AG04449 (cell line): ENCODE results near the gene MPHOSPH9.
A peak's percentile ranks its signal among the peaks of the same experiment; 100 is the strongest.

Experiments used
- CTCF ChIA-PET: fragments of 350-600 bp; formaldehyde crosslinking; extraction: SDS; loops from one replicate; lab custom pipeline; 2021; ENCODE audit warnings: antibody characterized with exemption; lab: Yijun Ruan, JAX
- POLR2A ChIA-PET: fragments of 400-600, 350-600 bp; formaldehyde crosslinking; extraction: SDS; loops from one replicate; lab custom pipeline; 2020; ENCODE audit warnings: antibody characterized with exemption, inconsistent platforms; lab: Yijun Ruan, JAX
- DNase-seq: peaks from one replicate; pipeline ENCODE4 v3.0.0-alpha.2; 2010; ENCODE audit warnings: low read depth, low spot score
- H3K4me3 ChIP-seq: 2 replicates; pipeline ENCODE4 v1.5.1; 2011; ENCODE audit warnings: low read depth, mild to moderate bottlenecking, control low read depth, low read length
- TF ChIP-seq, protein P1 (sequence below): IDR thresholded peaks from one replicate; pipeline ENCODE4 v1.5.1; 2011; ENCODE audit warnings: mild to moderate bottlenecking, moderate library complexity, low read length, control low read depth, inconsistent platforms; ENCODE audit not compliant: insufficient read depth; ENCODE audit errors: missing control alignments

Gene MPHOSPH9, protein sequence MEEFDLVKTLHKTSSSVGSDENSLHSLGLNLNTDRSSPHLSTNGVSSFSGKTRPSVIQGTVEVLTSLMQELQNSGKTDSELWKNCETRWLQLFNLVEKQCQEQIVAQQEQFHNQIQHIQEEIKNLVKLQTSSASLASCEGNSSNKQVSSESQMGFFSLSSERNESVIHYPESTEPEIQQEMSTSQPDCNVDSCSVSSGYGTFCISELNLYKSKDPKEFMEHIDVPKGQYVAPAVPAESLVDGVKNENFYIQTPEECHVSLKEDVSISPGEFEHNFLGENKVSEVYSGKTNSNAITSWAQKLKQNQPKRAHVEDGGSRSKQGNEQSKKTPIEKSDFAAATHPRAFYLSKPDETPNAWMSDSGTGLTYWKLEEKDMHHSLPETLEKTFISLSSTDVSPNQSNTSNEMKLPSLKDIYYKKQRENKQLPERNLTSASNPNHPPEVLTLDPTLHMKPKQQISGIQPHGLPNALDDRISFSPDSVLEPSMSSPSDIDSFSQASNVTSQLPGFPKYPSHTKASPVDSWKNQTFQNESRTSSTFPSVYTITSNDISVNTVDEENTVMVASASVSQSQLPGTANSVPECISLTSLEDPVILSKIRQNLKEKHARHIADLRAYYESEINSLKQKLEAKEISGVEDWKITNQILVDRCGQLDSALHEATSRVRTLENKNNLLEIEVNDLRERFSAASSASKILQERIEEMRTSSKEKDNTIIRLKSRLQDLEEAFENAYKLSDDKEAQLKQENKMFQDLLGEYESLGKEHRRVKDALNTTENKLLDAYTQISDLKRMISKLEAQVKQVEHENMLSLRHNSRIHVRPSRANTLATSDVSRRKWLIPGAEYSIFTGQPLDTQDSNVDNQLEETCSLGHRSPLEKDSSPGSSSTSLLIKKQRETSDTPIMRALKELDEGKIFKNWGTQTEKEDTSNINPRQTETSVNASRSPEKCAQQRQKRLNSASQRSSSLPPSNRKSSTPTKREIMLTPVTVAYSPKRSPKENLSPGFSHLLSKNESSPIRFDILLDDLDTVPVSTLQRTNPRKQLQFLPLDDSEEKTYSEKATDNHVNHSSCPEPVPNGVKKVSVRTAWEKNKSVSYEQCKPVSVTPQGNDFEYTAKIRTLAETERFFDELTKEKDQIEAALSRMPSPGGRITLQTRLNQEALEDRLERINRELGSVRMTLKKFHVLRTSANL

DNA sequence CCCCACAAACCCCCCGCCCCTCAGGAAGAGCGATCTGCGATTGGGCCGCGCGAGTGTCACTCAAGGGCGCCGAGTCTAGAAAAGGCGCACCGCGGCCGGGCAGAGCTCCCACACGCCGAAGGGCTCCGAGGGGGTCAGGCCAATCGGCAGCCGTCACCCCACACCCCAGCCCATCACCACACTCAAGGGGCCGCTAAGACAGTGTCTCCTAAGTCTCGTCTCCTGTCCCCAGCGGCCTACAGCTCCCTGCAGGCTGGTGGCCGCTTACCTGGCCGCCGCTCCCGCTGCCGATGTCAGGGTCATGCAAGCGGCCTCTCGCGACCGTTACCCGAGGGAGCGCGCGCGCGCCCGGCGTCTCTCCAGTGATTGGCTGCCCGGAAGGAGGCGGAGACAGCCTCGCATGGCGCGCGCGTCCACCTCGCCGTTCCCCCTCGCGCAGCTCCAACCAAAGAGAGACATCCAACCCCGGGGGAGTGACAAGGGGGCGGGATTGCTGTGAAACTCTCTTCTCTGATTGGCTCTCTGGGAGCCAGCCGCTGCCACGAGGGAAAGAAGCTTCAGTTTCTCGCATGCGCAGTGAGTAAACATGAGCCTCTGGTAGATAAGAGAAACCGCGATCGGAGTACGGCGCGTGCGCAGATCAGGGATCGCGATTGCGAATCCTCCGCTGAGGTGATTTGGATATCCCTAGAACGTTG is at the start of gene MPHOSPH9, which contains the start of gene MTRFR:
Gene MPHOSPH9, minus strand, starts transcription at position 335 of the 698 bp plus-strand sequence. CDS start 2,777 bp downstream, outside the sequence.
Gene MTRFR, plus strand, starts transcription at position 630 of the 698 bp plus-strand sequence. CDS start 20,239 bp downstream, outside the sequence.
- TF ChIP-seq, protein P1, sequence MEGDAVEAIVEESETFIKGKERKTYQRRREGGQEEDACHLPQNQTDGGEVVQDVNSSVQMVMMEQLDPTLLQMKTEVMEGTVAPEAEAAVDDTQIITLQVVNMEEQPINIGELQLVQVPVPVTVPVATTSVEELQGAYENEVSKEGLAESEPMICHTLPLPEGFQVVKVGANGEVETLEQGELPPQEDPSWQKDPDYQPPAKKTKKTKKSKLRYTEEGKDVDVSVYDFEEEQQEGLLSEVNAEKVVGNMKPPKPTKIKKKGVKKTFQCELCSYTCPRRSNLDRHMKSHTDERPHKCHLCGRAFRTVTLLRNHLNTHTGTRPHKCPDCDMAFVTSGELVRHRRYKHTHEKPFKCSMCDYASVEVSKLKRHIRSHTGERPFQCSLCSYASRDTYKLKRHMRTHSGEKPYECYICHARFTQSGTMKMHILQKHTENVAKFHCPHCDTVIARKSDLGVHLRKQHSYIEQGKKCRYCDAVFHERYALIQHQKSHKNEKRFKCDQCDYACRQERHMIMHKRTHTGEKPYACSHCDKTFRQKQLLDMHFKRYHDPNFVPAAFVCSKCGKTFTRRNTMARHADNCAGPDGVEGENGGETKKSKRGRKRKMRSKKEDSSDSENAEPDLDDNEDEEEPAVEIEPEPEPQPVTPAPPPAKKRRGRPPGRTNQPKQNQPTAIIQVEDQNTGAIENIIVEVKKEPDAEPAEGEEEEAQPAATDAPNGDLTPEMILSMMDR: no peak
- DNase-seq: peak; percentile 95
- CTCF ChIA-PET: interaction anchor here (0.8 to 13.0 kb wide), 11 partner anchors 8 to 361 kb away, joined by 3 to 312 read pairs (median 5); no protein-coding TSS in a partner anchor
- POLR2A ChIA-PET: interaction anchor here (0.5 to 2.7 kb wide), 49 partner anchors 8 to 821 kb away, joined by 3 to 25 read pairs (median 4); partner anchors contain the start of genes ABCB9, ARL6IP4, DDX55 and OGFOD2
- H3K4me3 ChIP-seq: peak within 1 kb of the TSS; percentile 98

DNA sequence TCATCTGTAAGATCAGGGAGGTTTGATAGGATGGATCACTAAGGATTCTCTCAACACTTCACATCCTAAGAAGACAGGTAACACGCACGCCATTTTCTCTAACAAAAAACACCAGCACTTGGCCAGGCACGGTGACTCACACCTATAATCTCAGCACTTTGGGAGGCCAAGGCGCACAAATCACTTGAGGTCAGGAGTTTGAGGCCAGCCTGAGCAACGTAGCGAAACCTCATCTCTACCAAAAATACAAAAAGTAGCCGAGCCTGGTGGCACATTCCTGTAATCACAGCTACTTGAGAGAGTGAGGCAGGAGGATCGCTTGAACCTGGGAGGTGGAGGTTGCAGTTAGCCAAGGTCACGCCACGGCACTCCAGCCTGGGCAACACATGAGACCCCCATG is 49.2 kb upstream of the MPHOSPH9 start:
- H3K4me3 ChIP-seq: no peak overlapping the region
- POLR2A ChIA-PET: no interaction called here
- CTCF ChIA-PET: no interaction called here
- DNase-seq: no peak
- TF ChIP-seq, protein P1: no peak

DNA sequence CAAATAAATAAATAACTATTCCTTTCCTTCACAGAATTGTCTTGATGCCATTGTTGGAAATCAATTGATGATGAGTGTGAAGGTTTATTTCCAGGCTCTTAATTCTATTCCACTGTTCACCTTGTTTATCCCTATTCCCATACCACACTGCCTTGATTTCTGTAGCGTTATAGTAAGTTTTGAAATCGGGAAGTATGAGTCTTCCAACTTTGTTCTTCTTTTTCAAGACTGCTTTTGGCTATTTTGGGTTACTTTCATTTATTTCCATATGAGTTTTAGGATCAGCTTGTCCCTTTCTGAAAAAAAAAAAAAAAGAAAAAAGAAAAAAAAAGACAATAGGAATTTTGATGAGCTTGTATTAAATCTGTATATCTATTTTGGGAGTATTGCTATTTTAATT is 48.0 kb upstream of the MPHOSPH9 start:
- POLR2A ChIA-PET: no interaction called here
- DNase-seq: no peak
- CTCF ChIA-PET: no interaction called here
- H3K4me3 ChIP-seq: no peak overlapping the region
- TF ChIP-seq, protein P1: no peak

DNA sequence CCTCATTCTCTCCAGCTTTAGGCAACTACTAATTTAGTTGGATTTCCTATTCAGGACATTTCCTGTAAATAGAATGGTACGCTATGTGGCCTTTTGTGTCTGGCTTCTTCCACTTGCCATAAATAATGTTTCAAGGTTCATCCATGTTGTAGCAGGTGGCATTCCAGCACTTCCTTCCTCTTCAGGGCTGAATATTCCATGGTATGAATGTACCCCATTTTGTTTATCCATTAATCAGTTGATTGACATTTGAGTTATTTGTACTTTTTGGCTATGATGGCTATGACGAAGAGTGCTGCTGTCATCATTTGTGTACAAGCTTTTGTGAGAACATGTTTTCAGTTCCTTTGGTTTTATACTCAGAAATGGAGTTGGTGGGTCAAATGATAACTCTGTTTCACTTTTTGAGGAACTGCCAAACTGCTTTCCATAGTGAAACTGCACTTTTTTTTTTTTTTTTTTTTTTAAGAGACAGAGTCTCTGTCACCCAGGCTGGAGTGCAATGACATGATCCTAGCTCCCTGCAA is 45.2 kb upstream of the MPHOSPH9 start:
- H3K4me3 ChIP-seq: no peak overlapping the region
- POLR2A ChIA-PET: no interaction called here
- TF ChIP-seq, protein P1: no peak
- CTCF ChIA-PET: no interaction called here
- DNase-seq: no peak

DNA sequence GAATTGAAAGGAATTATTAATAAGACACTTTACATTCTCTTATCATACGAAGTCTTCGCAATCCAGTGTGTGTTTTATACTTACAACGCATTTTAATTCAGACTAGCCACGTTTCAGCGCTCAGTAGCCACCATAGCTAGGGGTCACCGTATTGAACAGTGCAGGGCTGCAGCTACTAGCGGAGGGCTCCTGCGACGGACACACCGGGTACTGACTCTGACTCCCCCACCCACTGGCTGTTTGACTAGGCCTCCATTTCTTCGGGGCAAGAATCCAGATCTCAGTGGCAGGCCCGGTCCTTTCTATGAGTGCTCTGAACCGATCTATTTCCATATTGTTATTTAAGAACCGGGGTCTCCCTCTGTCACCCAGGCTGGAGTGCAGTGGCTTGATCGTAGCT is 40.2 kb upstream of the MPHOSPH9 start:
- DNase-seq: no peak
- H3K4me3 ChIP-seq: no peak overlapping the region
- POLR2A ChIA-PET: no interaction called here
- TF ChIP-seq, protein P1: no peak
- CTCF ChIA-PET: no interaction called here
